AG08395 (cell line): ENCODE results near the gene PRR12.

Experiments
- DNase-seq: peaks from one replicate; pipeline ENCODE4 v3.0.0; 2012; ENCODE audit warnings: mixed read lengths, low spot score

PRR12 gene, protein sequence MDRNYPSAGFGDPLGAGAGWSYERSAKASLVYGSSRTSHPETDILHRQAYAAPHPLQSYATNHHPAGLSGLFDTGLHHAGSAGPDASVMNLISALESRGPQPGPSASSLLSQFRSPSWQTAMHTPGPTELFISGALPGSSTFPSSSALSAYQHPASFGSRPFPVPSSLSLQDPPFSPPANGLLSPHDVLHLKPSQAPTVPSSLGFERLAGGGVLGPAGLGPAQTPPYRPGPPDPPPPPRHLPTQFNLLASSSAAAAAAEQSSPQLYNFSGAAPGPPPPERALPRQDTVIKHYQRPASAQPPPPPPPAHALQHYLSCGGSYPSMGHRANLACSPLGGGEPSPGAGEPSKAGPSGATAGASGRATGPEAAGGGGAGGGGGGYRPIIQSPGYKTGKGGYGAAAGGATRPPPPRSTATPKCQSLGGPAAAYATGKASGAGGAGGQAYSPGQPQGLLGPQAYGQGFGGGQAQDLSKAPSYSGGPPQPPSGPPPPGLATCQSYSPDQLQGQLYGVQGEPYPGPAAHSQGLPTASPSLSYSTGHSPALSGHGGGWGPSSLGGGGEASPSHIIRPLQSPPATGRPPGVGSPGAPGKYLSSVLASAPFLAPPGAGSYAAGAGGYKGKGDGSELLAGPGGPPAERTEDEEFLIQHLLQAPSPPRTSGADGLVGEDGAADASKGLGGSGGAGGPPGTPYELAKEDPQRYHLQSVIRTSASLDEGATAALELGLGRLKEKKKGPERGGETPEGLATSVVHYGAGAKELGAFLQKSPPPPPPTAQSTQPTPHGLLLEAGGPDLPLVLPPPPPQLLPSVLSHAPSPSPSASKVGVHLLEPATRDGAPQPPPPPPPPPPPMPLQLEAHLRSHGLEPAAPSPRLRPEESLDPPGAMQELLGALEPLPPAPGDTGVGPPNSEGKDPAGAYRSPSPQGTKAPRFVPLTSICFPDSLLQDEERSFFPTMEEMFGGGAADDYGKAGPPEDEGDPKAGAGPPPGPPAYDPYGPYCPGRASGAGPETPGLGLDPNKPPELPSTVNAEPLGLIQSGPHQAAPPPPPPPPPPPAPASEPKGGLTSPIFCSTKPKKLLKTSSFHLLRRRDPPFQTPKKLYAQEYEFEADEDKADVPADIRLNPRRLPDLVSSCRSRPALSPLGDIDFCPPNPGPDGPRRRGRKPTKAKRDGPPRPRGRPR (N-terminal part only)

DNA sequence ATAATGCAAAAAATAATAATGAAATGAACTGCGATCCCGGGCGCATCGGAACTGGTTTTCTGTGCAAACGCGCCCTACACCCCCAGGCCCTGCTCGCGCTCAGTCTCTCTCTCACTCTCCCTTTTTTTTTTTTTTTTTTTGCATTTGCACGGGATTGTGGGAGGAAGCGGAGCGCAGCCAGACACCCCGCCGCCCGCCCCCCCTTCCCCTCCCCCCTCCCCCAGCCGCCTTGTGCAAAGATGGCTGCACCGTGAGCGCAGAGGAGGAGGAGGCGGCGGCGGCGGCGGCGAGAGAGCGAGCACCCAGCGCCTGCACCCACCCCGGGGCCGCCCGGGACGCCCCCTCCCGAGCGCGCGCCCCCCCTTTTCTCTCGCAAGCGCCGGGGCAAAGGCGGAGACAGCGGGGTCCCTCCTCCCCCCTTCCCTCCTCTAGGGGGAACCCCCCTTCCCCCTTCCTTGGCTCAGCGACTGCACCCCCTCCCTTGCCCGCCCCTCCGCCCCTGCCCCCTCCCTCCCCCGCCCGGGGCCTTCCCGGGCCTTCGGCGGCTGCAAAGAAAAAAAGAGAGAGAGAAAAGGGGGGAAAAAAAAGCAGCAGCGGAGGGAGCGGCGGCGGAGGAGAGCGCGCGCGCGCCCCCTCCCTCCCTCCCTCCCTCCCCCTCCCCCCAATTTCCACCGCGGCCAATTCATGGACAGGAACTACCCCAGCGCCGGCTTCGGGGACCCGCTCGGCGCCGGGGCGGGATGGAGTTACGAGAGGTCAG, at the start of gene PRR12:
Gene PRR12 (plus strand): TSS at position 212 of the 760 bp plus-strand sequence. CDS start 473 bp downstream, at position 685.
- peak; percentile 88 for DNase-seq

DNA sequence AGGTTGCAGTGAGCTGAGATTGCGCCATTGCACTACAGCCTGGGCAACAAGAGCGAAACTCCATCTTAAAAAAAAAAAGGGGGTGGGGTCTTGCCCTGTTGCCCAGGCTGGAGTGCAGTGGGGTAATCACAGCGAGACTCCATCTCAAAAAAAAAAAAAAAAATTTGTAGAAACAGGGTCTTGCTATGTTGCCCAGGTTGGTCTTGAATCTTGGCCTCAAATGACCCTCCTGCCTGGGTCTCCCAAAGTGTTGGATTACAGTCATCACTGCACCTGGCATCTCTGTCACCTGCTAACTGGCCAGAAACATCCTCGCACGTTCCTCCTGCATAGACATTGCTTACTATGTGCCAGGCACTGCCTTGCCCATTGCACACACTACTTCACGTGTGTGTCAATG, 49.1 kb upstream of the PRR12 start:
- no peak for DNase-seq

DNA sequence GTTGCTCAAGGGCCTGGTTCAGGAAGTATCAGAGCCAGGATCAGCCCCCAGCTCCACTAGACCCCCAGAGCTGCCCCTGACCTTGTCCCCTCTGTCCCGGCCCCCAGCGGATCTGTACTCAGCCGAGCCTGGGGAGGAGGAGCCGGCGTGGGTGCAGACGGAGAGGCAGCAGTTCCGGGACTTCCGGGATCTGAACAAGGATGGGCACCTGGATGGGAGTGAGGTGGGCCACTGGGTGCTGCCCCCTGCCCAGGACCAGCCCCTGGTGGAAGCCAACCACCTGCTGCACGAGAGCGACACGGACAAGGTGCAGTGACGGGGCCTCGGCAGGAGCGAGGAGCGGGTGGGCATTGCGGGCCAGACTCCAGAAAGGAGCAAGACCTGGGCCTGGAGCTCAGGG, 48.5 kb upstream of the PRR12 start:
- DNase-seq = no peak

DNA sequence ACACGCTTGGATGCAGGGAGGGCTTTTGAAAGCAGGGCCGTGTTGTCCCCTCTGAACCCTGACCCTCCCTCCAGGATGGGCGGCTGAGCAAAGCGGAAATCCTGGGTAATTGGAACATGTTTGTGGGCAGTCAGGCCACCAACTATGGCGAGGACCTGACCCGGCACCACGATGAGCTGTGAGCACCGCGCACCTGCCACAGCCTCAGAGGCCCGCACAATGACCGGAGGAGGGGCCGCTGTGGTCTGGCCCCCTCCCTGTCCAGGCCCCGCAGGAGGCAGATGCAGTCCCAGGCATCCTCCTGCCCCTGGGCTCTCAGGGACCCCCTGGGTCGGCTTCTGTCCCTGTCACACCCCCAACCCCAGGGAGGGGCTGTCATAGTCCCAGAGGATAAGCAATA, 48.0 kb upstream of the PRR12 start:
- DNase-seq = no peak

DNA sequence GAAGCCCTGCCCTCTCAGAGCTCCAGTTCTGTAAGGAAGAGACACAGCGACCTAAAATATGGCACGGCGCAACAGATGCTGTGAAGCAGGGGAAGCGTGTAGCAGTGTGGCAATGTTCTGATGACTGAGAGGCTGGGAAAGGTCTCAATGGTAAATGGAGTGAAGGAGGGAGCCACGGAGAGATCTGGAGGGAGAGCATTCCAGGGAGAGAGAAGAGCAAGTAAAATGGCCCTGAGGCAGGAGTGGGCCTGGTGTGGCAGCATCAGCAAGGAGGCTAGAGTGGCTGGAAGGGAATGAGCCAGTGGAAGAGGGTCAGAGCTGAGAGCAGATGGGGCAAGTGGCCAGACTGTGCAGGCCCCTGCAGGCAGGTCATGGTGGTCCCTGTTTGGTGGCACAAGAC, 46.8 kb upstream of the PRR12 start:
- no peak for DNase-seq

DNA sequence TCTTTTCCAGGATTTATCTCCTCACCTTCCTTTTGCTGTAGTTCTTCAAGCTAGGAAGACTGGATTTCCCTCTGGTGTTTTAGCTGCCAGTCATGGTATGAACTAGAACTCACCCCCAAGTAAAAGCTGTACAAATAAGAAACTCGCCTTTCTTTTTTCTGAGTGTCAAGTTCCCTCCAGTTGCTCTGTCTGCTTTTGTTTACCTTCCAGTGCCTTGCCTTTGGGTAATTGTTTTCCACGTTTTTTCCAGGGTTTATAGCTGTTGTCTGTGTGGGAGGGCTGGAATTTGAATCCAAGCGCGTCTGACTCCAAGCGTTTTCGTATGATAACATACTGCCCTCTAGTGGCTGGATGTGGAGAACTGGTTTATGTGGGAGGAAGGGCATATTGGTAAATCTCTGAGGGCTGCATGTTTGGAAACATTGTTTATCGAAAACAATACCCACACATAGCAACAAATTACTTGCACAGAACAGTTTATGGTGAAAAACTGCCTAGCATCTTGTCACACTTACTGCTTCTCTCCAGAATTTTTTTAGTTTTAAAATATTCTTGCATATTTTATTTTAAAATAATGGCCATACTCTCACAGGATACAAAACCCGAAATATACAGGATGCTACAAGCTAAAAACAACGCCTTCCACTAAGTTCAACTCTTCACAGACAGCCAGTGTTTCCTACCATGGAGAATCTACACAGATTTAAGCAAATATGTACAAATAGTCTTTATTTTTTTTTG, 44.0 kb upstream of the PRR12 start:
- peak; percentile 88 for DNase-seq

DNA sequence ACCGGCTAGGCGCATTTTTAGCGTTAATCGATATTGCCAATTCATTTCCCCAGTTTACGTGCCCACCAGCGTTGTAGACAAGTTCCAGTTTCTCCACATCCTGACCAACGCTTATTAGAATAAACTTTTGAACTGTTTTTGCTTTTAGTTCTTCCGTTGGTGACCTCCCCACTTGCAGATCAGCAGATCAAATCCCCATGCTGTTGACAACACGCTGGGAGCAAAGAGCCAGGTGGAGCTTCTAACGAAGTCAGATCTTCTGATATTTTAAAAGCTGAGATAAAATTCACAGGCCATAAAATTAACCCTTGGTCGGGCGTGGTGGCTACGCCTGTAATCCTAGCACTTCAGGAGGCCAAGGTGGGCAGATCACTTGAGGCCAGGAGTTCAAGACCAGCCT, 41.9 kb upstream of the PRR12 start:
- DNase-seq = no peak

DNA sequence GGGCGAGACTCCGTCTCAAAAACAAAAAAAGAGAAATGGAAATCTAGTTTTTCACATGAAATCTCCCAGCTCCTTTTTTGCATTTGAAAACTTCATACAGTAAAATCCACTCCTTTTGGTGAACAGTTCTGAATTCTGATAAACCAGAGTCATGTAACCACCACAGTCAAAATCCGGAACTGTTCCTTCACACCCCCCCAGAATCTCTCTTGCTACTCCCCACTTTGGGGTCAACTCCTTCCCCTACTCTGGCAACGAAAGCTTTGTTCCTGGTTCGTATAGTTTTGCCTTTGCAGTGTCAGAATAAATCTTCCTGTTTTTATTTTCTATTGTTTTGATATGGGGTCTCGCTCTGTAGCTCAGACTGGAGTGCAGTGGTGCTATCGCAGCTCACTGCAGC, 39.5 kb upstream of the PRR12 start:
- no peak for DNase-seq

DNA sequence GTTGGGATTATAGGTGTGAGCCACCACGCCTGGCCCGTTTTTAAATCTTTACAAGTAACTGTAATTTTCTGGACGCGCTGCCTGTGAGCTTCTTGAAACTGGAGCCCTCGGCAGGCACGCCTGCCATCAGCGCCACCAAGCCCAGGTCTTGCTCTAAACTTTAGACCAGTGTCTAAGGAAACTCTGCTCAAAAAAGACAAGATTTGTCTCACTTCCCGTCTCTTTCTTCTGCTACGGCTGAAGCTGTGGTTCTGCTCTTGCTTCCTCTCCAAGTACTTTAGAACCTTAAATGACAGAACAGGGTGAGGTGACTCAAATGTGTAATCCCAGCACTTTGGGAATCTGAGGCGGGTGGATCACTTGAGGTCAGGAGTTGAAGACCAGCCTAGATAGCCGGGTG, 38.2 kb upstream of the PRR12 start:
- no peak for DNase-seq

DNA sequence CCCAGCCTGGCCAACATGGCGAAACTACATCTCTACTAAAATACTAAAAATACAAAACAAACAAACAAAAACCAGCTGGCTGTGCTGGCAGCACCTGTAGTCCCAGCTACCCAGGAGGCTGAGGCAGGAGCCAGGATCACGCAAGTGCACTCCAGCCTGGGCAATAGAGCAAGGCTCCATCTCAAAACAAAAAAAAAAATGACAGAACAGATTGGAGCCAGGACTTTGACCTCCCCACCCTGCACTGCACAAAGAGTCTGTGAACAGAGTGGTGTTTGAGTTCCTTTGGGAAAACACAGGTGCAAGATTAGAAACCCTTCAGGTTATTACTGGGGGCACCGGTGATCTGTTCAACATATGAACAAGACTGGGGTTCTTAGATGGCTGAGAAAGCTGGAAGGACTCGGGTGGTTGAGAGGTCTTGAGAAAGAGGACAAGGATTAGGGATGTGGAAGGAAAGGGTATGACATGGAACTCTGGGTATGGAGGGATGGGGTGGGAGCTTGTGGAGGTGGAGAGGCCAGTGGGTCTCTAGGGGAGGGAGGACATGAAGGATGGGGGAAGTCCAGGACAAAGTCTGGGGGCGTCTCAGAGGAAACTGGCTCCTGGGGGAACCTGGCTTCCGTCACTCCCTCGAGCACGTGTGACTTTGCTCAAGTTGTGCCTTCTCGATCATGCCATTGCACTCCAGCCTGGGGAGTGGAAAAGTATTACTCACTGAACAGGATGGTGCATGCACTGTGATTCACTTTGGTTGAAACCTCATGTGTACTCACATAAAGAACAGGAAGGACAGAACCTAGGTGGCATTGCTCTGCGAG, 37.3 kb upstream of the PRR12 start:
- DNase-seq = peak; percentile 72

DNA sequence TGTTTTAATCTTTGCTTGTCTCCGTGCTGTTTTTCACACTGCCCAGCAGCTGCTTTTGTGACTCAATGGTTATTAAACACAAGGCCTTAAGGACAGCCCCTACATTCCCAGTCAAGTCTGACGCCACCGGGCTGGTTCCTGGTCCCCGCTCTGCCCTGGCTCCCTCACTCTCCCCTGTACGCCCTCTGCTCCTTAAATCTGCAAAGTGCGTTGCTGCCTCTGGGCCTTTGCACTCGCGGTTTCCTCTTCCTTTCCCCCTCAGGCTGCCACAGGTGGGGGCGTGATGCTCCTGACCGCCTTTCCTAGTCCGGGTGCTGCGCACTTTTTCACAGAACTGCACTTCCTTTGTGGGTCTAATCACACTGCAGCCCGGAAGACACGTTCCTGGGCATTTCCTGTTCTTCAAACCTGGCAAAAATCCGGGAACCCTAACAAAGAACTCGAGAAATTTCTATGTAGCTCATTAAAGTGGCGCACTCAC, 36.2 kb upstream of the PRR12 start:
- no peak for DNase-seq

DNA sequence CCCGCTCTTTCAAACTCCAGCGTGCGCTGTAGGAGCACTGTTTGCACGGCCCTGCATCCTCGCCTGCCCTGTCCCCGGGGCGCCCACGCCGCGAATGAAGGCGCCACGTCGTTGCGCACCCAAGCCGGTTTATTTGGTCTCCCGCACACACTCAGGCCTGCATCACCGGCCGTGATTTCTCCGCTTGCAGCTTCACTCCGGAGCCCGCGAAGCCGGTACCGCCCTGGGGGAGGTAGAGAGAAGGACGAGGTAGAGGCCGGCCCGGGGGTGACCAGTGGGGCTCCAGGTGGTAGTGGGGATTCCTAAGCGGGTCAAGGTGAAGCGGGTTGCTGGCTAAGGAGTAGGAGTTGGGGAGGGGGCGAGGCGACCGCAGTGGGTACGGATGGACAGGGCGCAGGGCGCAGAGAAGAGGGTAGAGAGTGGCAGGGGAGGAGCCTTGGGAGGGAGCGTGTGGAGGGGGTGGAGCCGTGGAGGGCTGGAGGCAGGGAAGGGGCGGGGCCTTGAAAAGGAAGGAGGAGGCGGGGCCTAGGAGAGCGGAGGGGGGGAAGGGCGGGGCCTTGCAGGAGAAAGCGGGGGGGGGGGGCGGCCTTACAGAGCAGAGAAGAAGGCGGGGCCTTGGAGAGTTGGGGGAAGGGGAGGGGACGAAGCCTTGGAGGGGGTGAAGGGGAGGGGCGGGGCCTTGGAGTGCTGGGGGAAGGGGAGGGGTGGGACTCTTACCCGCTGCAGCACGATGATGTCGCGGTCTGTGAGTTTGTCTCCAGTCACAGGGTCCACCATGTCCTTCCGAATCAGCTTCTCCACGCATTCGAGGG, 35.2 kb upstream of the PRR12 start:
- DNase-seq = peak; percentile 68

DNA sequence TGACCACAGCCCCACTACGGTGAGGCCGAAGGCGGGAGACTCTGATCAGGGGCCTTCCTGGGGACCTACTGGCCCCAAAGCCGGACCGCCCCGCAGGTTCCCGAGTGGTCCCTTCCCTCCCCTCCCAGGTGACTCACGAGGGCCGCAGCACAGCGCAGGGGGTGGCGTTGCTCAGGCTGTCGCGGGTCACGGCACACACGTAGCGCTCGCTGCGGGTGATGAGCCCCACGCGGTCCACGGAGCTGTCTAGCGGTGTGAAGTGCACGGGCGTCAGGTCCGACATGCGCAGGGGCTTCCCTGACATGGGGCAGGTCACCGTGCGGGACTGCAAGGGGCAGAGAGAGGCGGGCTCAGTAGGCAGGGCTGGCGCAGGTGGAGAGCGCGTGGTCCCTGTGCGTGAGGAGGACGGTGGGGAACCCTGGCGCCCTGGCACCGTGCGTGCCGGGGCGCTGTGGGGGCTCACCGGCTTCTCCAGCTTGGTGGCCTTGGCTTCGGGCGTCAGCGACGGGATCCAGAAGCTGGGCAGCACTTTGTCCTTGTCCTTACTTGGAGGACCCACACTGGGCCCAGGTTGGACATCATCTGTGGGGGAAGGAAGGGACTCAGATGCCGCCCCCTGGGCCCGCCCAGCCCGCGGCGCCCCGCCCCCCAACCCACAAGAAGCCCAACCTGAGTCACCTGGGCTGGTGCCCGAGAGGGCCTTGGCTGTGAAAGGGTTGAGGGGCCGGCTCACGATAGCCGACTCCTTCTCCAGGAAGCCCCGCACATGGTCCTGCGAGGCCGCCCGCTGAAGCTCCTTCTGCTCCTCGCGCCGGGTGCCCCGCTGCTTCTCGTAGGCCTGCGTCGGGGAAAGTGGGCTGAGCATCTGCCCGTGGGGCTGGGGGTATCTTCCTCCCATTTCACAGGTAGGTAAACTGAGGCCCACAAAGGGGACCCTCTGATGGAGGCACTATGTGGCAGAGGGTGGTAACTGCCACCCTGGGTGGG, 34.3 kb upstream of the PRR12 start:
- no peak for DNase-seq

DNA sequence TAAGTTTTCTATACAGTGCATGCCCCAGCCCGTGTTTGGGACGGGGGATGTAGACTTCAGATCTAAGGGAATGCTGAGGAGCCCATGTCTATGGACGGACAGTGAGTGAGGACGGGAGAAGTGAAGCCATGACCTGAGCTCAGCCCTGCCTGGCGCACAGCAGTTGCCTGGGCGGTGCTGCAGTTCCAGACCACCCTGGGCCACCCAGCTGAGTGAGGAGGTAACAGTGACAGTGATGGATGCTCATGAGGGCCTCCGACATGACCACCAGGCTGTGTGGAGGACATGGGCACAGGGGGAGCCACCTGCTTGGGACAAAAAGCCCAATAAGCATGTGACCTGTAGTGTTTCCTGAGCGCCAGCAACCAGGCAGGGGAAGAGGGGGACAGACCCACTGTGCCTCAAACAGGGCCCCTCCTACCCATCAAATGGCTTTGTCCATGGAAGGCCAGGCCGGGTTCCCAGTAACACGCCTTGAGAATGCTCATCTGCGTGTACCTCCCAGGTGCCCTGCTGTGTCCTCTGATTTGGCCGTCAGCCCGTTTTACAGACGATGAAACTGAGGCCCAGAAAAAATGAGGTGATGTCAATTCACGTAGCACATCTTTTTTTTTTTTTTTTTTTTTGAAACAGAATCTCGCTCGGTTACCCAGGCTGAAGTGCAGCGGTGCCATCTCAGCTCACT, 33.2 kb upstream of the PRR12 start:
- DNase-seq = no peak

DNA sequence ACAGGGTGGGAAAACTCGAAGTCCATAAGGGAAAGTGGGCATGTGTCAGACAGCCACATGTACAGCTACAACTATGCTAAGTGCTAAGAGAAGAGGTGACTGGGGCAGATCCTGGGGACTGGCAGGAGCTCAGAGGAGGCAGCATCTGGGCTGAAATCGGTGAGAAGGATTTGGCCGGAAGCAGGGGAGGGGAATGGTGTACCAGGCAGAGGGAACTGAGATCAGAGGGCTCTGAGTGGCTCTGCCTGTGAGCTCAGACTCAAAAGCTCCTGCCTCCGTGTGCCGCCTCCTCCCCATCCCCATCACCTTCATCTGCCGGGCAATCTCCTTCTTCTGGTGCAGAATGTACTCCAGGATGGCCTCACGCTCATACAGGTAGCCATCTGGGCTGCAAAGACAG, 32.4 kb upstream of the PRR12 start:
- DNase-seq = no peak

DNA sequence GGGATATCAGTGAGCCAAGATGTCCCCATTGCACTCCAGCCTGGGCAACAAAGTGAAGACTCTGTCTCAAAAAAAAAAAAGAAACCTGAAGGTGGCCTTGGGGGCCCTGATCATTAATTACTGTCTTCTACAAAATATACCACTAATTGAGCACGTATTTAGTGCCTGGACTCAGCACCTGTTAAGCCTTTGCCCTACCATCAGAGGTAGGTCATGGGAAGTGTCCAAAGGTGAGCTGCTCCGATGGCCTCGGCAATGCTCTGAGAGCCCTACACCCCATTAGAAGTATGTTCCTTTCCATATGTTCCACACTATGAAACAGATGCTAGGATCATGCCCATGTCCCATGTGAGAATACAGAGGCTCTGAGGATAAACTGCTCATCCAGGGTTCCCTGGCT, 31.5 kb upstream of the PRR12 start:
- no peak for DNase-seq

DNA sequence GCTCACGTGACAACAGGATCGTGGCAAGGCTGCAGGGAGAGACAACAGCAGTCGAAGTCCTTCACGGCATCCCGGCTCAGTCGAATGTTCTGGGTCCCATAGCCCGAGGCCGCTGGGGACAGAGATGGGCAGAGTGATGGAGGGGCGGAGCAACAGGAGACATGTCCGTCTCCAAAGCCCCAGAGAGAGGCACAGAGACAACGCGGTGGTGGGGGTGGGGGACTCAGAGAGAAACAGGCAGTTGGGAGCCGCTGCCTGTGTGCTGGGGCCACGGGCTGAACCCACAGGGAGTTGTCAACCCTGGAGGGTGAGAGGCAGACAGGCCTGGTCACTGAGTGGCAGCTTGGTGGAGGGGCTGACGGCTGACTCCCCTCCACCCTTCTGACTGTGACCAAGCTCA, 31.1 kb upstream of the PRR12 start:
- DNase-seq = no peak
